ENCODE measurements around the gene SHANK1. TPM values are rescaled to one million over a fixed set of nuclear protein-coding genes. Genes with fewer than 3 reads are reported as not detected.

SHANK1 gene
- total RNA-seq, 4 donors from 2014 or later, result 4.0 to 6.5 TPM; not detected in 2

DNA sequence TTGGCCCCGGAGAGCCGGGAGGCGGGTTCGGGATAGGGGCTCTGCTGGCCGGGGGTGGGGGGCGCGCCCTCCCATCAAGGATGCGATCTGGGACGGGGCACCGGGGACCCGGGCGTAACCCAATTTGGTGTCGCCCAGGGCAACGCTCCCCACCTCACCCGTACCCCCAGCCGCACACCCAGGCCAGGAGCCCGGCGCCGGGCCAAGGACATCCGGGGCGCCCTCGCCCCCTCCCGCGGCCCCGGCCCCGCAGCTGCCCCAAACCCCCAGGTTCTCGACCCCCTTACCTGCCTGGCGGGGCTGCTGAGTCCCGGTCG lies 525 bp downstream of the SHANK1 start:
- no peak for TF ChIP-seq POLR2A (IDR thresholded peaks at IDR 0.05)
- no peak for TF ChIP-seq CTCF (IDR thresholded peaks at IDR 0.05)
- Histone ChIP-seq H3K9me3 (no peaks in the 10 kb centered on the region), H3K27me3 (no peaks in the 10 kb centered on the region), H3K36me3 (no peaks in the 10 kb centered on the region), H3K27ac (no peak overlapping the region), H3K4me1 (peaks cover 0 to 16% of the 10 kb centered on the region in 2 donors), H3K4me3 (peak overlapping the region in 1 of 2 donors; percentile 32)
- intact Hi-C loops (cut with DNase I; ENCODE audit: low total_unique reads), result no loop called here
- no peak for DNase-seq

- H3K36me3 ChIP-seq, result no peaks in the 10 kb centered on the region
- TF ChIP-seq POLR2A (IDR thresholded peaks at IDR 0.05) (no peak), CTCF (IDR thresholded peaks at IDR 0.05) (no peak)
- H3K4me1 ChIP-seq, result peaks cover 0 to 13% of the 10 kb centered on the region in 2 donors
- H3K27me3 ChIP-seq, result no peaks in the 10 kb centered on the region
- H3K27ac ChIP-seq, result no peak overlapping the region
- intact Hi-C loops (cut with DNase I; ENCODE audit: low total_unique reads), result no loop called here
- no peak for DNase-seq
- H3K4me3 ChIP-seq, result peak overlapping the region in 1 of 2 donors; percentile 32
- no peaks in the 10 kb centered on the region for H3K9me3 ChIP-seq
These were observed 1.1 kb downstream of the SHANK1 start for GRCh38 chr19:50718255-50719118.

DNA sequence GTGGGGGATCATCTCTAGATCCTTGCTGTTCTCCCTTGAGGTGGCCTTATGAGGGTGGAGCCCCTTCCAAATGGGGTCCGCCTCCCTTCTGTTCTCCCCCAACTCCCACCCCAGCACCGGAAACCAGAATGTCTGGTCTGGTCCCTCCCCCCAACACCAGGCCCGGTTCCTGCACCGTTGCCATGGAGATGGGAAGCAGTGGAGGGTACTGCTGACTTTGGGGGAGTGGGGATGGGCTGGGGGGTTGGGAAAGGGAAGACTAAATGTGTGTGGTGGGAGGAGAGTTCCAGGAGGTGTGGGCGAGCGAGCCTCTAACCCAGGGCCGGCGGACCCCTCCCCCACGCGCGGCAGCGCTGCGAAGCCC lies 1.7 kb downstream of the SHANK1 start:
- Histone ChIP-seq H3K4me3 (no peak overlapping the region), H3K36me3 (no peaks in the 10 kb centered on the region), H3K9me3 (no peaks in the 10 kb centered on the region), H3K27ac (no peak overlapping the region), H3K4me1 (peaks cover 0 to 13% of the 10 kb centered on the region in 2 donors), H3K27me3 (no peaks in the 10 kb centered on the region)
- no peak for TF ChIP-seq CTCF (IDR thresholded peaks at IDR 0.05)
- no peak for TF ChIP-seq POLR2A (IDR thresholded peaks at IDR 0.05)
- intact Hi-C loops (cut with DNase I; ENCODE audit: low total_unique reads), result no loop called here
- DNase-seq, result no peak

GRCh38 chr19:50717026-50717723 lies 2.4 kb downstream of the SHANK1 start:
- peaks cover 0 to 13% of the 10 kb centered on the region in 2 donors for H3K4me1 ChIP-seq
- no peaks in the 10 kb centered on the region for H3K9me3 ChIP-seq
- TF ChIP-seq POLR2A (IDR thresholded peaks at IDR 0.05) (no peak), CTCF (IDR thresholded peaks at IDR 0.05) (no peak)
- H3K27ac ChIP-seq, result no peak overlapping the region
- no peak overlapping the region for H3K4me3 ChIP-seq
- intact Hi-C loops (cut with DNase I; ENCODE audit: low total_unique reads), result no loop called here
- no peaks in the 10 kb centered on the region for H3K36me3 ChIP-seq
- no peak for DNase-seq
- no peaks in the 10 kb centered on the region for H3K27me3 ChIP-seq
